H9 (cell line): ENCODE measurements around the gene PIBF1. TPM values are rescaled to one million over a fixed set of nuclear protein-coding genes. Genes with fewer than 3 reads are reported as not detected.

Experiments
- DNase-seq: peaks from one replicate; pipeline ENCODE4 v3.0.0-alpha.2; 2017
- H2AFZ ChIP-seq: one replicate; pipeline ENCODE4 v1.6.1; 2013; ENCODE audit warnings: mild to moderate bottlenecking, low read length, control low read depth, moderate library complexity
- H2AK5ac ChIP-seq: 2 replicates; pipeline ENCODE4 v1.6.1; 2013; ENCODE audit warnings: low read length, control low read depth, mixed read lengths; ENCODE audit not compliant: insufficient read length
- H2BK120ac ChIP-seq: one replicate; pipeline ENCODE4 v1.6.1; 2013; ENCODE audit warnings: low read depth, mild to moderate bottlenecking, low read length, control low read depth, inconsistent platforms; ENCODE audit not compliant: poor library complexity, severe bottlenecking
- H2BK12ac ChIP-seq: 2 replicates; pipeline ENCODE4 v1.6.1; 2013; ENCODE audit warnings: low read length, control low read depth, mixed read lengths, low read depth; ENCODE audit not compliant: insufficient read length
- H2BK15ac ChIP-seq: 2 replicates; pipeline ENCODE4 v1.6.1; 2013; ENCODE audit warnings: low read depth, low read length, control low read depth
- H2BK20ac ChIP-seq: one replicate; pipeline ENCODE4 v1.6.1; 2013; ENCODE audit warnings: low read depth, mild to moderate bottlenecking, low read length, control low read depth, inconsistent platforms; ENCODE audit not compliant: poor library complexity, severe bottlenecking
- H2BK5ac ChIP-seq: 2 replicates; pipeline ENCODE4 v1.6.1; 2013; ENCODE audit warnings: low read length, control low read depth, mixed read lengths; ENCODE audit not compliant: insufficient read length
- H3K14ac ChIP-seq: 2 replicates; pipeline ENCODE4 v1.6.1; 2013; ENCODE audit warnings: low read length, control low read depth; ENCODE audit not compliant: insufficient read depth
- H3K18ac ChIP-seq: 2 replicates; pipeline ENCODE4 v1.6.1; 2013; ENCODE audit warnings: low read depth, mild to moderate bottlenecking, mixed read lengths, low read length, control low read depth; ENCODE audit not compliant: insufficient read length
- H3K23ac ChIP-seq: 2 replicates; pipeline ENCODE4 v1.6.1; 2013; ENCODE audit warnings: low read length, control low read depth, mixed read lengths, low read depth; ENCODE audit not compliant: insufficient read length
- H3K23me2 ChIP-seq: 2 replicates; pipeline ENCODE4 v1.6.1; 2013; ENCODE audit warnings: low read depth, mild to moderate bottlenecking, mixed read lengths, low read length, control low read depth; ENCODE audit not compliant: insufficient read length, poor library complexity, severe bottlenecking
- H3K27ac ChIP-seq: 2 replicates; pipeline ENCODE4 v1.5.1; 2013; ENCODE audit warnings: low read length, control low read depth, mixed read lengths, low read depth; ENCODE audit not compliant: insufficient read length
- H3K27me3 ChIP-seq: 2 replicates; pipeline ENCODE4 v1.6.1; 2013; ENCODE audit warnings: low read length, control low read depth, inconsistent platforms; ENCODE audit not compliant: insufficient read depth
- H3K4ac ChIP-seq: 2 replicates; pipeline ENCODE4 v1.6.1; 2013; ENCODE audit warnings: low read depth, mild to moderate bottlenecking, control low read depth, inconsistent platforms, low read length, moderate library complexity
- H3K4me1 ChIP-seq: 2 replicates; pipeline ENCODE4 v1.6.1; 2013; ENCODE audit warnings: low read length, control low read depth, inconsistent platforms; ENCODE audit not compliant: insufficient read depth
- H3K4me2 ChIP-seq: 2 replicates; pipeline ENCODE4 v1.6.1; 2013; ENCODE audit warnings: low read length, control low read depth, mixed read lengths; ENCODE audit not compliant: insufficient read length, insufficient read depth
- H3K56ac ChIP-seq: 2 replicates; pipeline ENCODE4 v1.6.1; 2013; ENCODE audit warnings: low read depth, mild to moderate bottlenecking, mixed read lengths, low read length, control low read depth; ENCODE audit not compliant: insufficient read length
- H3K79me1 ChIP-seq: 2 replicates; pipeline ENCODE4 v1.6.1; 2013; ENCODE audit warnings: low read depth, mild to moderate bottlenecking, moderate library complexity, low read length, control low read depth, inconsistent platforms; ENCODE audit not compliant: insufficient read depth, poor library complexity, severe bottlenecking
- H3K79me2 ChIP-seq: 2 replicates; pipeline ENCODE4 v1.6.1; 2013; ENCODE audit warnings: low read length, control low read depth, inconsistent platforms; ENCODE audit not compliant: insufficient read depth
- H3K9ac ChIP-seq: 2 replicates; pipeline ENCODE4 v1.6.1; 2013; ENCODE audit warnings: low read length, control low read depth, mixed read lengths; ENCODE audit not compliant: insufficient read length; ENCODE audit errors: extremely low read depth
- H3K9me3 ChIP-seq: one replicate; pipeline ENCODE4 v1.6.1; 2013; ENCODE audit warnings: low read depth, low read length, inconsistent platforms; ENCODE audit not compliant: control insufficient read depth
- H3T11ph ChIP-seq: one replicate; pipeline ENCODE4 v1.6.1; 2013; ENCODE audit warnings: mild to moderate bottlenecking, low read length, control low read depth, inconsistent platforms
- H4K20me1 ChIP-seq: one replicate; pipeline ENCODE4 v1.6.1; 2013; ENCODE audit not compliant: control insufficient read depth, insufficient read length, insufficient read depth
- H4K5ac ChIP-seq: 2 replicates; pipeline ENCODE4 v1.6.1; 2013; ENCODE audit warnings: low read depth, mild to moderate bottlenecking, mixed read lengths, low read length, control low read depth; ENCODE audit not compliant: insufficient read length
- H4K8ac ChIP-seq: replicated peaks from 2 replicates; pipeline ENCODE4 v1.6.1; 2013; ENCODE audit warnings: low read length, control low read depth, mixed read lengths, low read depth; ENCODE audit not compliant: insufficient read length
- H4K91ac ChIP-seq: 2 replicates; pipeline ENCODE4 v1.6.1; 2013; ENCODE audit warnings: low read depth, mild to moderate bottlenecking, moderate library complexity, mixed read lengths, low read length, control low read depth; ENCODE audit not compliant: insufficient read length
- H3K27ac Mint-ChIP-seq, 3 experiments: 2 replicates in 2 of 3; 3 replicates in 1 of 3; pipeline ENCODE4 v1.8.0; 2020 to 2021; ENCODE audit warnings: mixed read lengths in 3 of 3, mild to moderate bottlenecking in 1 of 3, moderate library complexity in 1 of 3
- H3K27me3 Mint-ChIP-seq: 2 replicates; pipeline ENCODE4 v1.8.0; 2021; ENCODE audit warnings: low read depth, mild to moderate bottlenecking, moderate library complexity, mixed read lengths
- H3K36me3 Mint-ChIP-seq, 3 experiments: 2 replicates in 2 of 3; 3 replicates in 1 of 3; pipeline ENCODE4 v1.8.0; 2020 to 2021; ENCODE audit warnings: low read depth in 3 of 3, mixed read lengths in 3 of 3; ENCODE audit not compliant: insufficient read depth in 1 of 3
- H3K4me1 Mint-ChIP-seq, 2 experiments: 2 replicates each; pipeline ENCODE4 v1.8.0; 2020; ENCODE audit warnings: mixed read lengths in 2 of 2
- H3K4me3 Mint-ChIP-seq, 2 experiments: 2 replicates in 1 of 2; 3 replicates in 1 of 2; pipeline ENCODE4 v1.8.0; 2020 to 2021; ENCODE audit warnings: mild to moderate bottlenecking in 2 of 2, mixed read lengths in 2 of 2, moderate library complexity in 1 of 2
- H3K9me3 Mint-ChIP-seq, 2 experiments: 2 replicates in 1 of 2; 3 replicates in 1 of 2; pipeline ENCODE4 v1.8.0; 2020; ENCODE audit warnings: mild to moderate bottlenecking in 2 of 2, mixed read lengths in 2 of 2, moderate library complexity in 1 of 2
- WGBS: extraction: QIAGEN DNeasy Blood & Tissue Kit; methylation state at CpG from one replicate; pipeline ENCODE4 v1.1.7; 2013; ENCODE audit warnings: missing lambda C conversion rate, low lambda C conversion rate, mixed read lengths; ENCODE audit not compliant: insufficient read length; ENCODE audit errors: extremely low coverage; 5-methylcytosine and 5-hydroxymethylcytosine counted together
- total RNA-seq: library from RNA; stranded (reverse); gene quantifications from 2 replicates; pipeline ENCODE4 v1.2.1, GENCODE V29; 2021
- TF ChIP-seq, protein P1 (sequence below): fragments of 200-600 bp; sonication (generic); conservative IDR thresholded peaks from 3 replicates; pipeline ENCODE4 v1.8.0; 2021; ENCODE audit warnings: antibody characterized with exemption, mild to moderate bottlenecking

The PIBF1 gene
- total RNA-seq, 1 experiment from 2014 or later = 12.7 TPM

DNA sequence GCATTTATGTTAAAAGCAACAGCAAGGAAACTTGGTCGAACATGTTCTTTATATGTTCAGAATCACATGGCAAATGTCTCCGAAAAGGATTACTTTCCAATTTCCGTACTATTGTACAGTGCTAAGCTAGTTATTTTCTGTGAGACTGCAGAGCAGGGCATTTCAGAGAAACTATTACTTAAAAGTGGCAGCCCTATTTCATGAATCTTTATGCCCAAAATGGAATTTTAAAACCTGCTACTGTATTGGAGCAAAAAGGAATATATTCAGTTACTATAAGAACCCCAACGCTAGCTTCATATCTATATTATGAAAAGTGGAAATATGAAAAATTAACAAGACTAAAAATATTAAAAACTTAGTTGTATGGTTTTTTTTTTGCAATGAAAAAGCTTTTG, 274.6 kb downstream of the PIBF1 start:
- Histone ChIP-seq H3K9ac (no peak overlapping the region), H3K56ac (no peak overlapping the region), H2BK120ac (no peak overlapping the region), H3K79me1 (no peaks in the 10 kb centered on the region), H2BK20ac (no peak overlapping the region), H2AFZ (no peak overlapping the region), H2BK5ac (no peak overlapping the region), H3K27me3 (peaks cover 18% of the 10 kb centered on the region), H3K4ac (no peak overlapping the region), H4K5ac (no peak overlapping the region), H2AK5ac (no peak overlapping the region), H3K14ac (no peak overlapping the region), H4K20me1 (no peaks in the 10 kb centered on the region), H3K79me2 (no peaks in the 10 kb centered on the region), H4K91ac (no peak overlapping the region), H2BK12ac (no peak overlapping the region), H3K9me3 (no peaks in the 10 kb centered on the region), H3K23ac (no peak overlapping the region), H3T11ph (no peak overlapping the region), H2BK15ac (no peak overlapping the region), H3K27ac (no peak overlapping the region), H3K23me2 (peaks cover 11% of the 10 kb centered on the region), H3K18ac (no peak overlapping the region), H3K4me2 (no peak overlapping the region), H4K8ac (no peak overlapping the region), H3K4me1 (no peaks in the 10 kb centered on the region; the same call in 1 of the 2 replicates)
- Mint-ChIP-seq H3K4me1 (peaks cover 34 to 37% of the 10 kb centered on the region in 2 experiments), H3K9me3 (no peaks in the 10 kb centered on the region), H3K27me3 (peaks cover 47% of the 10 kb centered on the region), H3K27ac (no peak overlapping the region), H3K36me3 (peaks cover 0 to 2% (median 0%) of the 10 kb centered on the region in 3 experiments; a peak in 1 of 7 replicates), H3K4me3 (no peak overlapping the region)
- no CpG with 5 or more reads among the region's 4 CpGs for WGBS
- TF ChIP-seq, protein P1, sequence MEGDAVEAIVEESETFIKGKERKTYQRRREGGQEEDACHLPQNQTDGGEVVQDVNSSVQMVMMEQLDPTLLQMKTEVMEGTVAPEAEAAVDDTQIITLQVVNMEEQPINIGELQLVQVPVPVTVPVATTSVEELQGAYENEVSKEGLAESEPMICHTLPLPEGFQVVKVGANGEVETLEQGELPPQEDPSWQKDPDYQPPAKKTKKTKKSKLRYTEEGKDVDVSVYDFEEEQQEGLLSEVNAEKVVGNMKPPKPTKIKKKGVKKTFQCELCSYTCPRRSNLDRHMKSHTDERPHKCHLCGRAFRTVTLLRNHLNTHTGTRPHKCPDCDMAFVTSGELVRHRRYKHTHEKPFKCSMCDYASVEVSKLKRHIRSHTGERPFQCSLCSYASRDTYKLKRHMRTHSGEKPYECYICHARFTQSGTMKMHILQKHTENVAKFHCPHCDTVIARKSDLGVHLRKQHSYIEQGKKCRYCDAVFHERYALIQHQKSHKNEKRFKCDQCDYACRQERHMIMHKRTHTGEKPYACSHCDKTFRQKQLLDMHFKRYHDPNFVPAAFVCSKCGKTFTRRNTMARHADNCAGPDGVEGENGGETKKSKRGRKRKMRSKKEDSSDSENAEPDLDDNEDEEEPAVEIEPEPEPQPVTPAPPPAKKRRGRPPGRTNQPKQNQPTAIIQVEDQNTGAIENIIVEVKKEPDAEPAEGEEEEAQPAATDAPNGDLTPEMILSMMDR = no peak
- DNase-seq = no peak
